Kidney (tissue), 14 donors: ENCODE measurements around the gene CXXC5. TPM values are rescaled to one million over a fixed set of nuclear protein-coding genes. Genes with fewer than 3 reads are reported as not detected.

Source experiments
- DNase-seq, 5 donors: peaks; one replicate each; pipeline ENCODE4 v3.0.0-alpha.2; 2013 to 2020
- FAIRE-seq: peaks from 2 replicates; lab custom pipeline; 2012; peaks lifted over from hg19 to GRCh38; lab: Jason Lieb, UNC
- H3K27ac ChIP-seq, 2 donors: one replicate each; pipeline ENCODE4 v1.7.0; 2013; ENCODE audit warnings: low read depth in 2 of 2, low read length in 2 of 2, inconsistent platforms in 1 of 2
- H3K27me3 ChIP-seq: one replicate; pipeline ENCODE4 v1.7.1; 2013; ENCODE audit warnings: low read length, inconsistent platforms; ENCODE audit not compliant: control insufficient read depth, insufficient read depth
- H3K36me3 ChIP-seq, 3 donors: one replicate each; pipeline versions ENCODE4 v1.7.0 to v1.7.1; 2013; ENCODE audit warnings: low read length in 3 of 3, control low read depth in 1 of 3, inconsistent platforms in 1 of 3; ENCODE audit not compliant: insufficient read depth in 3 of 3, control insufficient read depth in 2 of 3
- H3K4me1 ChIP-seq, 3 donors: one replicate each; pipeline versions ENCODE4 v1.7.0 to v1.7.1; 2013; ENCODE audit warnings: low read length in 3 of 3, inconsistent platforms in 1 of 3, low read depth in 1 of 3; ENCODE audit not compliant: control insufficient read depth in 2 of 3, insufficient read depth in 2 of 3
- H3K4me3 ChIP-seq, 3 donors: one replicate each; pipeline versions ENCODE4 v1.7.0 to v1.8.1; 2013; ENCODE audit warnings: low read length in 3 of 3, control low read depth in 1 of 3, inconsistent platforms in 1 of 3
- H3K9ac ChIP-seq, 3 donors: one replicate each; pipeline versions ENCODE4 v1.7.0 to v1.7.1; 2013; ENCODE audit warnings: low read length in 3 of 3, control low read depth in 1 of 3, inconsistent platforms in 1 of 3
- H3K9me3 ChIP-seq, 3 donors: one replicate each; pipeline versions ENCODE4 v1.7.0 to v1.7.1; 2013; ENCODE audit warnings: low read length in 3 of 3, control low read depth in 1 of 3, inconsistent platforms in 1 of 3; ENCODE audit not compliant: control insufficient read depth in 2 of 3, insufficient read depth in 1 of 3
- CTCF ChIP-seq: IDR thresholded peaks from 3 replicates; pipeline ENCODE4 v1.5.1; 2012; ENCODE audit warnings: mild to moderate bottlenecking, moderate library complexity, borderline replicate concordance; ENCODE audit not compliant: insufficient read depth; ENCODE audit errors: extremely low read depth
- intact Hi-C: fragments of 100-400 bp; cut with DNase I; formaldehyde crosslinking; loops from one replicate; pipeline ENCODE4 v1.11.1; 2022
- polyA plus RNA-seq: library from polyadenylated mRNA; stranded (reverse); fragments of 350-450 nt; fragmentation: Illumina TruSeq; extraction: RNeasy Lipid Tissue Mini Kit (QIAGEN cat#74804); gene quantifications from one replicate; pipeline ENCODE4 v1.2.3, GENCODE V29; 2014; ENCODE audit warnings: low read depth, low replicate concordance; ENCODE audit not compliant: insufficient read depth
- total RNA-seq: library from RNA; stranded (reverse); fragmentation: NEBNext Ultra II Directional; extraction: Animal tissue kit (Norgen Biotek cat#: 25700); gene quantifications from one replicate; pipeline ENCODE4 v1.2.1, GENCODE V29; 2021
- donor health status: control.
- donor health status: control.
- donor health status: control.
- donor health status: control.
- donor health status: control.
- donor health status: DM: yes; HTN: yes; CAD: no.
- donor health status: Normal renal cell carcinoma (clear cell type).

CXXC5 gene
- total and polyA plus RNA-seq, 2 donors from 2014 or later: 116 to 122 TPM

GRCh38 chr5:139654871-139655491, 6.8 kb downstream of the CXXC5 start:
- FAIRE-seq: no peak
- peak in 2 of 5 donors; percentile 63 to 66 for DNase-seq
- TF ChIP-seq CTCF: no peak
- Histone ChIP-seq H3K27ac (peak overlapping the region; percentile 89 to 90), H3K4me3 (peak overlapping the region in 1 of 3 donors; percentile 53), H3K36me3 (no peaks in the 10 kb centered on the region), H3K27me3 (no peaks in the 10 kb centered on the region), H3K4me1 (peaks cover 15 to 77% (median 71%) of the 10 kb centered on the region in 3 donors), H3K9me3 (no peaks in the 10 kb centered on the region), H3K9ac (peak overlapping the region in 2 of 3 donors; percentile 20 to 65)
- intact Hi-C loops: no loop called here

GRCh38 chr5:139655727-139656271, 7.7 kb downstream of the CXXC5 start:
- Histone ChIP-seq H3K9me3 (no peaks in the 10 kb centered on the region), H3K27ac (peak overlapping the region; percentile 89 to 90), H3K4me3 (no peak overlapping the region), H3K27me3 (no peaks in the 10 kb centered on the region), H3K36me3 (no peaks in the 10 kb centered on the region), H3K9ac (peak overlapping the region in 2 of 3 donors; percentile 65 to 68), H3K4me1 (peaks cover 15 to 80% (median 74%) of the 10 kb centered on the region in 3 donors)
- FAIRE-seq (no peak), DNase-seq (peak in 4 of 5 donors; percentile 71 to 91 (median 81))
- TF ChIP-seq CTCF: no peak
- intact Hi-C loops: no loop called here

- DNase-seq: peak in 2 of 5 donors; percentile 59 to 74
- no peak for TF ChIP-seq CTCF
- Histone ChIP-seq H3K9me3 (no peaks in the 10 kb centered on the region), H3K4me3 (no peak overlapping the region), H3K4me1 (peaks cover 10 to 86% (median 82%) of the 10 kb centered on the region in 3 donors), H3K36me3 (peaks cover 0 to 3% (median 0%) of the 10 kb centered on the region in 3 donors), H3K27me3 (no peaks in the 10 kb centered on the region), H3K27ac (peak overlapping the region; percentile 80 to 96), H3K9ac (peak overlapping the region in 2 of 3 donors; percentile 24 to 77)
- intact Hi-C loops: no loop called here
- FAIRE-seq: no peak
These were observed 9.5 kb downstream of the CXXC5 start for GRCh38 chr5:139657363-139658321.
